HCT116 (cell line): ENCODE measurements around the gene POLH. TPM values are rescaled to one million over a fixed set of nuclear protein-coding genes. Genes with fewer than 3 reads are reported as not detected.

Experiments
- ATAC-seq: fragments of 200-7000 bp; cut with Tn5 transposase; 2 replicates; pipeline ENCODE4 v1.9.1; 2020; ENCODE audit warnings: mild to moderate bottlenecking, moderate library complexity
- BruUV-seq: library from RNA; stranded (reverse); fragments of 400-500 nt; replicated peaks from 2 replicates; lab custom pipeline; 2021; lab: Mats Ljungman, UMichigan
- CTCF ChIA-PET: fragments of 300-600 bp; sonication (Branson Sonifier 250); formaldehyde crosslinking; loops from one replicate; lab custom pipeline; 2021; ENCODE audit warnings: antibody characterized with exemption; lab: Charles Lee
- POLR2A ChIA-PET: fragments of 300-600, 350-600 bp; sonication (Branson Sonifier 250); formaldehyde crosslinking; loops from one replicate; lab custom pipeline; 2021; ENCODE audit warnings: antibody characterized with exemption; lab: Charles Lee
- RAD21 ChIA-PET, 2 experiments: fragments of 300-600 bp; sonication (Branson Sonifier 250); formaldehyde crosslinking; loops; one replicate each; lab custom pipeline; 2023; ENCODE audit warnings: low total read pairs in 2 of 2; ENCODE audit not compliant: uncharacterized antibody in 2 of 2, unreplicated experiment in 2 of 2, low non-redundant PET in 1 of 2; lab: Charles Lee
- DNase-seq: peaks from one replicate; pipeline ENCODE4 v3.0.0-alpha.2; 2010; ENCODE audit warnings: low read depth, low spot score
- H2AFZ ChIP-seq: fragments of 200-600 bp; shearing (Covaris generic), sonication (generic); 2 replicates; pipeline ENCODE4 v1.6.1; 2017; ENCODE audit warnings: low read depth, mixed run types, mixed read lengths, antibody characterized with exemption, low read length; ENCODE audit not compliant: poor library complexity, severe bottlenecking
- H3K27ac ChIP-seq: 2 replicates; pipeline ENCODE4 v1.5.1; 2012; ENCODE audit warnings: low read depth, low read length
- H3K27me3 ChIP-seq: fragments of 200-600 bp; sonication (generic); 2 replicates; pipeline ENCODE4 v1.6.1; 2016; ENCODE audit warnings: mixed run types, low read length, mixed read lengths; ENCODE audit not compliant: insufficient read depth
- H3K36me3 ChIP-seq, 2 experiments: fragments of 200-500 bp in 1 of 2; fragments of 200-600 bp in 1 of 2; sonication (Bioruptor generic) in 1 of 2; sonication (generic) in 1 of 2; 2 replicates each; pipeline versions ENCODE4 v1.5.1 to v1.6.1; 2014 to 2016; ENCODE audit warnings: low read length in 2 of 2, inconsistent platforms in 1 of 2, mixed read lengths in 1 of 2, mixed run types in 1 of 2; ENCODE audit not compliant: insufficient read depth in 2 of 2, control insufficient read depth in 1 of 2
- H3K4me1 ChIP-seq, 2 experiments: fragments of 200-600 bp in 1 of 2; sonication (generic) in 1 of 2; 2 replicates each; pipeline versions ENCODE4 v1.5.1 to v1.6.1; 2012 to 2017; ENCODE audit warnings: low read length in 2 of 2, inconsistent platforms in 1 of 2, mild to moderate bottlenecking in 1 of 2, mixed read lengths in 1 of 2, mixed run types in 1 of 2, moderate library complexity in 1 of 2; ENCODE audit not compliant: insufficient read depth in 2 of 2, control insufficient read depth in 1 of 2
- H3K4me2 ChIP-seq: fragments of 200-600 bp; sonication (generic); 2 replicates; pipeline ENCODE4 v1.6.1; 2017; ENCODE audit warnings: mixed run types, low read length, mixed read lengths
- H3K4me3 ChIP-seq, 2 experiments: fragments of 200-600 bp in 1 of 2; sonication (generic) in 1 of 2; replicated peaks in 1 of 2; 2 replicates each; pipeline ENCODE4 v1.5.1; 2011 to 2016; ENCODE audit warnings: low read length in 2 of 2, control low read depth in 1 of 2, low read depth in 1 of 2, mild to moderate bottlenecking in 1 of 2, mixed read lengths in 1 of 2, mixed run types in 1 of 2
- H3K79me2 ChIP-seq: fragments of 200-600 bp; sonication (generic); 2 replicates; pipeline ENCODE4 v1.6.1; 2017; ENCODE audit warnings: mild to moderate bottlenecking, mixed run types, low read length, moderate library complexity, mixed read lengths; ENCODE audit not compliant: insufficient read depth
- H3K9ac ChIP-seq: fragments of 200-600 bp; sonication (generic); 2 replicates; pipeline ENCODE4 v1.6.1; 2016; ENCODE audit warnings: low read length, mixed read lengths
- H3K9me2 ChIP-seq: fragments of 200-600 bp; sonication (generic), shearing (Covaris generic); 2 replicates; pipeline ENCODE4 v1.6.1; 2017; ENCODE audit warnings: mixed run types, mild to moderate bottlenecking, moderate library complexity; ENCODE audit not compliant: insufficient read depth
- H3K9me3 ChIP-seq, 2 experiments: fragments of 200-500 bp in 1 of 2; fragments of 200-600 bp in 1 of 2; sonication (Bioruptor generic) in 1 of 2; sonication (generic) in 1 of 2; 2 replicates each; pipeline ENCODE4 v1.6.1; 2014 to 2017; ENCODE audit warnings: low read length in 2 of 2, mixed read lengths in 2 of 2, inconsistent platforms in 1 of 2, low read depth in 1 of 2, mild to moderate bottlenecking in 1 of 2, mixed run types in 1 of 2, moderate library complexity in 1 of 2; ENCODE audit not compliant: control insufficient read depth in 1 of 2, insufficient read depth in 1 of 2
- H4K20me1 ChIP-seq: fragments of 200-600 bp; sonication (generic), shearing (Covaris generic); 2 replicates; pipeline ENCODE4 v1.6.1; 2017; ENCODE audit warnings: mixed run types, mild to moderate bottlenecking, moderate library complexity; ENCODE audit not compliant: insufficient read depth
- CEBPB ChIP-seq: IDR thresholded peaks from 2 replicates; pipeline ENCODE4 v1.6.1; 2012; ENCODE audit warnings: low read depth
- ELF1 ChIP-seq: IDR thresholded peaks from 2 replicates; pipeline ENCODE4 v1.6.1; 2012; ENCODE audit warnings: low read depth, borderline replicate concordance
- EZH2phosphoT487 ChIP-seq: fragments of 200-600 bp; IDR thresholded peaks from 2 replicates; pipeline ENCODE4 v1.6.1; 2018; ENCODE audit warnings: antibody characterized with exemption, borderline replicate concordance
- JUND ChIP-seq: IDR thresholded peaks from 2 replicates; pipeline ENCODE4 v1.6.1; 2012
- POLR2AphosphoS5 ChIP-seq: IDR thresholded peaks from 2 replicates; pipeline ENCODE4 v1.6.1; 2011; ENCODE audit warnings: mild to moderate bottlenecking, low read depth, low read length, moderate library complexity
- RAD21 ChIP-seq: IDR thresholded peaks from 2 replicates; pipeline ENCODE4 v1.6.1; 2012; ENCODE audit warnings: low read depth, mild to moderate bottlenecking
- SIN3A ChIP-seq: IDR thresholded peaks from 2 replicates; pipeline ENCODE4 v1.6.1; 2012; ENCODE audit warnings: low read depth
- SP1 ChIP-seq: IDR thresholded peaks from 2 replicates; pipeline ENCODE4 v1.6.1; 2012; ENCODE audit warnings: low read depth
- TCF7L2 ChIP-seq: IDR thresholded peaks from 2 replicates; pipeline ENCODE4 v1.7.0; 2011; ENCODE audit warnings: borderline replicate concordance, inconsistent platforms; ENCODE audit not compliant: insufficient read depth, insufficient read length; ENCODE audit errors: extremely low read depth
- ZFX ChIP-seq: fragments of 450-650 bp; IDR thresholded peaks from 2 replicates; pipeline ENCODE4 v1.6.1; 2017
- ZNF274 ChIP-seq: fragments of 200-500 bp; sonication (Bioruptor generic); IDR thresholded peaks from 2 replicates; pipeline ENCODE4 v1.6.1; 2014; ENCODE audit warnings: mild to moderate bottlenecking, low read depth, low read length, inconsistent platforms
- intact Hi-C: fragments of 100-400 bp; cut with micrococcal nuclease; formaldehyde crosslinking; loops from 2 replicates; pipeline ENCODE4 v1.10.0; 2022
- total RNA-seq: library from RNA; stranded (reverse); gene quantifications from one replicate; pipeline ENCODE4 v1.2.1, GENCODE V29; 2021; ENCODE audit not compliant: unreplicated experiment
- TF ChIP-seq, protein P1 (sequence below): IDR thresholded peaks from 2 replicates; pipeline ENCODE4 v1.6.1; 2012
- TF ChIP-seq, protein P2 (sequence below): IDR thresholded peaks from 2 replicates; pipeline ENCODE4 v1.6.1; 2011; ENCODE audit warnings: mild to moderate bottlenecking, low read length, moderate library complexity; ENCODE audit not compliant: insufficient replicate concordance; ENCODE audit errors: extremely low read depth
- TF ChIP-seq, protein P3 (sequence below): IDR thresholded peaks from 2 replicates; pipeline ENCODE4 v1.6.1; 2012; ENCODE audit warnings: low read depth

POLH gene
- total RNA-seq, 1 experiment from 2014 or later = 20.6 TPM

DNA sequence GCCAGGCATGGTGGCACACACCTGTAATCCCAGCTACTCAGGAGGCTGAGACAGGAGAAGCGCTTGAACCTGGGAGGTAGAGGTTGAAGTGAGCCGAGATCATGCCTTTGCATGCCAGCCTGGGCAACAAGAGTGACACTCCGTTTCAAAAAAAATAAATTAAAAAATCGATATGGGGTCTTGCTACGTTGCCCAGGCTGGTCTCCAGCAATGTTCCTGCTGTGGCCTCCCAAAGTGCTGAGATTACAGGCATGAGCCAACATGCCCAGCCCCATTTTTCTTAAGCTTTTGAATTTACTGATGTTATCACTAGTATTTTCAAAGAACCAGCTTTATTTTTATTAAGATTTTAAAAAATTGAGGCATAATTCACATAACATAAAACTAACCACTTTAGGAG lies 35.5 kb upstream of the POLH start:
- Histone ChIP-seq H3K9ac (no peak overlapping the region), H3K27me3 (no peaks in the 10 kb centered on the region), H2AFZ (no peak overlapping the region), H3K79me2 (peaks cover 17% of the 10 kb centered on the region), H3K4me1 (no peaks in the 10 kb centered on the region), H3K4me2 (no peak overlapping the region), H3K36me3 (peaks cover 31 to 39% of the 10 kb centered on the region in 2 experiments; a peak in 3 of 4 replicates), H3K4me3 (no peak overlapping the region), H3K9me3 (no peaks in the 10 kb centered on the region), H4K20me1 (no peaks in the 10 kb centered on the region), H3K27ac (no peak overlapping the region), H3K9me2 (no peaks in the 10 kb centered on the region)
- BruUV-seq = no TSS peak
- intact Hi-C loops = no loop called here
- no peak for DNase-seq
- ChIA-PET CTCF (no interaction called here), POLR2A (no interaction called here), RAD21 (no interaction called here)
- TF ChIP-seq, protein P1, sequence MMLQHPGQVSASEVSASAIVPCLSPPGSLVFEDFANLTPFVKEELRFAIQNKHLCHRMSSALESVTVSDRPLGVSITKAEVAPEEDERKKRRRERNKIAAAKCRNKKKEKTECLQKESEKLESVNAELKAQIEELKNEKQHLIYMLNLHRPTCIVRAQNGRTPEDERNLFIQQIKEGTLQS = no peak
- TF ChIP-seq SP1 (no peak), CEBPB (no peak), ZNF274 (no peak), EZH2phosphoT487 (no peak), RAD21 (no peak), TCF7L2 (no peak), POLR2AphosphoS5 (no peak), ELF1 (no peak), SIN3A (no peak), JUND (no peak), ZFX (no peak)
- TF ChIP-seq, protein P2, sequence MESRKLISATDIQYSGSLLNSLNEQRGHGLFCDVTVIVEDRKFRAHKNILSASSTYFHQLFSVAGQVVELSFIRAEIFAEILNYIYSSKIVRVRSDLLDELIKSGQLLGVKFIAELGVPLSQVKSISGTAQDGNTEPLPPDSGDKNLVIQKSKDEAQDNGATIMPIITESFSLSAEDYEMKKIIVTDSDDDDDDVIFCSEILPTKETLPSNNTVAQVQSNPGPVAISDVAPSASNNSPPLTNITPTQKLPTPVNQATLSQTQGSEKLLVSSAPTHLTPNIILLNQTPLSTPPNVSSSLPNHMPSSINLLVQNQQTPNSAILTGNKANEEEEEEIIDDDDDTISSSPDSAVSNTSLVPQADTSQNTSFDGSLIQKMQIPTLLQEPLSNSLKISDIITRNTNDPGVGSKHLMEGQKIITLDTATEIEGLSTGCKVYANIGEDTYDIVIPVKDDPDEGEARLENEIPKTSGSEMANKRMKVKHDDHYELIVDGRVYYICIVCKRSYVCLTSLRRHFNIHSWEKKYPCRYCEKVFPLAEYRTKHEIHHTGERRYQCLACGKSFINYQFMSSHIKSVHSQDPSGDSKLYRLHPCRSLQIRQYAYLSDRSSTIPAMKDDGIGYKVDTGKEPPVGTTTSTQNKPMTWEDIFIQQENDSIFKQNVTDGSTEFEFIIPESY = no peak
- TF ChIP-seq, protein P3, sequence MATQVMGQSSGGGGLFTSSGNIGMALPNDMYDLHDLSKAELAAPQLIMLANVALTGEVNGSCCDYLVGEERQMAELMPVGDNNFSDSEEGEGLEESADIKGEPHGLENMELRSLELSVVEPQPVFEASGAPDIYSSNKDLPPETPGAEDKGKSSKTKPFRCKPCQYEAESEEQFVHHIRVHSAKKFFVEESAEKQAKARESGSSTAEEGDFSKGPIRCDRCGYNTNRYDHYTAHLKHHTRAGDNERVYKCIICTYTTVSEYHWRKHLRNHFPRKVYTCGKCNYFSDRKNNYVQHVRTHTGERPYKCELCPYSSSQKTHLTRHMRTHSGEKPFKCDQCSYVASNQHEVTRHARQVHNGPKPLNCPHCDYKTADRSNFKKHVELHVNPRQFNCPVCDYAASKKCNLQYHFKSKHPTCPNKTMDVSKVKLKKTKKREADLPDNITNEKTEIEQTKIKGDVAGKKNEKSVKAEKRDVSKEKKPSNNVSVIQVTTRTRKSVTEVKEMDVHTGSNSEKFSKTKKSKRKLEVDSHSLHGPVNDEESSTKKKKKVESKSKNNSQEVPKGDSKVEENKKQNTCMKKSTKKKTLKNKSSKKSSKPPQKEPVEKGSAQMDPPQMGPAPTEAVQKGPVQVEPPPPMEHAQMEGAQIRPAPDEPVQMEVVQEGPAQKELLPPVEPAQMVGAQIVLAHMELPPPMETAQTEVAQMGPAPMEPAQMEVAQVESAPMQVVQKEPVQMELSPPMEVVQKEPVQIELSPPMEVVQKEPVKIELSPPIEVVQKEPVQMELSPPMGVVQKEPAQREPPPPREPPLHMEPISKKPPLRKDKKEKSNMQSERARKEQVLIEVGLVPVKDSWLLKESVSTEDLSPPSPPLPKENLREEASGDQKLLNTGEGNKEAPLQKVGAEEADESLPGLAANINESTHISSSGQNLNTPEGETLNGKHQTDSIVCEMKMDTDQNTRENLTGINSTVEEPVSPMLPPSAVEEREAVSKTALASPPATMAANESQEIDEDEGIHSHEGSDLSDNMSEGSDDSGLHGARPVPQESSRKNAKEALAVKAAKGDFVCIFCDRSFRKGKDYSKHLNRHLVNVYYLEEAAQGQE = no peak
- no peak for ATAC-seq
